GM18508 (cell line): ENCODE measurements around the gene IQGAP2.

Source experiments
- ATAC-seq: cut with Tn5 transposase; IDR thresholded peaks from one replicate; pipeline ENCODE4 v1.9.1; 2021; ENCODE audit warnings: moderate number of reproducible peaks; ENCODE audit not compliant: insufficient read depth, unreplicated experiment

The IQGAP2 gene

DNA sequence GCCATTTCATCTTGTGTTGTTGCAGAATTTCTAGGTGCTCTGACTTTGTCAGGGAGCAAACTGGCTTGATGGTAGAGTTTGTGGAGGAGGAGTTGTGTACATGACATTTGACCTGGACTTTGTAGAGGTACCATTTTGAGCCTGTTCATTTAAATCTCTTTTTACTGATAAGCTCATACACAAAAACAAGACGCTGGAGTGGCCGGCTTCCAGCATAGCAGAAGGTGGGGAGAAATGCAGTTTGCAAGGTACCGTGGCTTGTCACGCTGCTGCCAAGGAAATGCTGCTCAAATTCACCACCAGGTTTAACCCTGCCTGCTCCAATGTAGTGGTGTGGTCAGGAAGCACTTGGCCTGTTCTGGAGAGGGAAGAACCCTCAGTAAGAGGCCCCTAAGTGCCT, 18.9 kb upstream of the IQGAP2 start:
- no peak for ATAC-seq

DNA sequence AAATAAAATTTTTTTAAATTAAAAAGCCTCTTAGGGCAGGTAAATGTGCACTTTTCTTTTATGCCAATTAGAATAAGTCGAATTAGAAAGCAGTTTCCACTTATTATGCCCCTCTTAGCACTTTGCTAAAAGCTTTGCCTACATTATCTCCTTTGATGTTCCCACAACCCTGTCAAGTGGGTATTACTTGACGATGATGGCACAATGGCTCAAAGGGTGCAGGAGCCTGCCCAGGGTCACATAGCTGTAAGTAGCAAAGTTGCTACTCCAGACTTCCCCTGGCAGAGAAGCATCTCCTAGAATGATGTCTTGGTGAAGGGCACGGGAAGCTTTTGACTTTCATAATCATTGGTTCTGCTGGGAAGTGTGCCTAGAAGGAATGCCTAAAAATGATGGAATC, 18.4 kb upstream of the IQGAP2 start:
- no peak for ATAC-seq

DNA sequence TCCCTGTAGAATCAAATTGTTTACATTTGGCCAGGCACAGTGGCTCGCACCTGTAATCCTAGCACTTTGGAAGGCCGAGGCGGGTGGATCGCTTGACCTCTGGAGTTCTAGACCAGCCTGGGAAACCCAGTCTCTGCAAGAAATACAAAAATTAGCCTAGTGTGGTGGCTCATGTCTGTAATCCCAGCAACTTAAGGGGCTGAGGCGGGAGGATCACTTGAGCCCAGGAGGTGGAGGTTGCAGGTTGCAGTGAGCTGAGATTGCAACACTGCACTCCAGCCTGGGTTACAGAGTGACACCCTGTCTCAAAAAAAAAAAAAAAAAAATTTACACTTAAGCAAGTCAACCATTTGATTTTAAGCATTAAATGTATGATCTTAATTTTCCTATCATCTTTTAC, 17.5 kb upstream of the IQGAP2 start:
- ATAC-seq: no peak

DNA sequence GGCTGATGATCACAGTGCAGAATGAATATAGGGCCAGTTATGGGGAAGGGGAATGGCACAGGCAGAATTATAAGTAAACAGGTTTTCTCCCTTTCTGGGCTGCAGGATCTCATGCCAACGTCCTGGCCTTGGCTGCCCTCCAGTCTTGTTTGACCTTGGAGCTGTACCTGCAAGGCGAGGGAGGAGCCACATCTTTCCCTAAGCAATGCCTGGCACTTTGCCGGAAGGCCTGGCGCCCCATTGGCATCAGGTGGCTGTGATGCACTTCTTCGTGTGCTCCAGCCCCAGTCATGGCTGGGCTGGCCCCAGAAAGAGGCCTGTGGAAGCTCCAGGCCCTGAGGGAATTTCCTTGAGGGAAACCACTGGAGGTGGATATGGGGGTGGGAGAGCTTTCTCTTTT, 16.7 kb upstream of the IQGAP2 start:
- no peak for ATAC-seq

DNA sequence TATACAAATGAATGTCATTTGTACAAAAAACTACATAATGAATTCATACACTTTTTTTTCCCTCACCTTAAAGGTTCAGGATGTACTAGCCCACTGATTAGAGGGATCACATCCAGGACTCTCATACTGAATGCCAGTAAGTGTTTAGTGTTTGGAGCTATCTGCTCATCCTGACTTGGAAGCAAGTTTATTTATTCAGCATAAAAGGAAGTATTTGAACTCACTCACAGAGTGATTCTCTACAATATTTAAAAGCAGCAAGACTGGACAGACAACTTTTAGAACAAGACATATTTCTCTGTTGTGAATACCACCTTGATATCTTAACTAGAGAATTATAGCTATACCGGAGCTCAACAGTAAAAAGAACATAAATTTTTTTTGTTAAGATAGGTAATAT, 14.8 kb upstream of the IQGAP2 start:
- no peak for ATAC-seq

DNA sequence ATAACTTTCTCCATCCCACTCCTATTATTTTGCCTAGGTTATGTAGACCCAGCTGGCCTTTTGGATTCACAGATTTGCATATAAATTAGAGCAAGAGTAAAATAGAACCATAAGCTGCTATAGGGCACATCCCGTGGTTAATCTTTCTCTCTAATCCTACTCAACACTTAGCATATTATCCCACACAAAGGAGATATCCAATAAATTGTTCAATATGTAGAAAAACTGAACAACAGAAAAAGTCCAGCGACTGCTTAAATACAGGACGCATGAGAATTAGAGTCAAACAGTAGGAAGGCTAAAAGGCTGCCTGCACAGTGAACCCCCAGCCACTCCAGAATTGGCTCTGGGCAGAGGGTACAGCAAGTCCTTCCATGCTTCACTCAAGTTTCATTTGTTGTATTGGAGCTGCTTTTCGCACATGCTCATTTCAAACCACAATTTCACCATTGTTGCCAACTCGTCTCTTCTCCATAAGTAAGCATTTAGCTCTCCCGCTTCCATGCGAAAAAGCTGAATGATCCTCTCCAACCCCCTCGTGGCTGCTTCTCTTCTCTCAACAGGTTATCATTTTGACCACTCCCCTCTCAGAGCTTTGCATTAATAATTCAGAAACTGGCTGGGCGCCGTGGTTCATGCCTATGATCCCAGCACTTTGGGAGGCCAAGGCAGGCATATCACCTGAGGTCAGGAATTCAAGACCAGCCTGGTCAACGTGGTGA, 14.1 kb upstream of the IQGAP2 start:
- no peak for ATAC-seq

DNA sequence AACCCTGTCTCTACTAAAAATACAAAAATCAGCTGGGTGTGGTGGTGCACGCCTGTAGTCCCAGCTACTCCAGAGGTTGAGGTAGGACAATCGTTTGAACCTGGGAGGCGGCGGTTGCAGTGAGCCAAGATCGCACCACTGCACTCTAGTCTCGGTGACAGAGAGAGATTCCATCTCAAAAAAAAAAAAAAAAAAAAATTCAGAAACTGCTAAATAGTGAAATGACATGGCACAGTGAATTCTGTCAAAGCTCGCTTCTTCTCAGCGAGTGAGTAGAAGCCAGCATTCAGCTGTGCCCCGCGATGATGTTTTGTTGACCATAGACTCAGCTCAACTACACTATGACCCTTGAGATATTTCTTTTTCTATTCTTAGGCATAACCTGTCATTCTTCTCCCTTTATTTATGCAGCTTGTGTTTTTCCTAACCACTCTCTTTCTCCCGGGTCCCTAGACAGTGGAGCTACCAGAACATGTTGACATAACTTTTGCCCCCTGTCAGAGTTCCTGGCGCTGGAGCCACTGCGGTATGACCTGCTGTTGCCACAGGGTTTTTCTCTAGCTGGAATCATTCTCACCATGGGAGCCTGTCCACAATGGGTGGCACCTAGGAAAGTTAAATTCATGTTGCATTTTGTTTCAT, 13.5 kb upstream of the IQGAP2 start:
- no peak for ATAC-seq

DNA sequence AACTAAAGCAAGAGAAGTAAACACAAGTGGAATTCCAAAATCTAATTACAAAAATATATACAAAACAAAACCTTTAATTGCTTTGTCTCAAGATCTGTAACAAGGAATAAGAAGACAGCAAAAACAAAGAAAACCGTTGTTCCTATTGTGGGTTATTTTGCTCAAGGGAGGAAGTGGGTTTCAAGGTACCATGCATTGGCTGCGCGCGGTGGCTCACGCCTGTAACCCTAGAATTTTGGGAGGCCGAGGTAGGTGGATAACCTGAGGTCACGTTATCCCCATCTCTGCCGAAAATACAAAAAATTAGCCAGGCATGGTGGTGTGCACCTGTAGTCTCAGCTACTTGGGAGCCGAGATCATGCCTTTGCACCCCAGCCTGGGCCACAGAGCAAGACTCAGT, 12.1 kb upstream of the IQGAP2 start:
- ATAC-seq: no peak

DNA sequence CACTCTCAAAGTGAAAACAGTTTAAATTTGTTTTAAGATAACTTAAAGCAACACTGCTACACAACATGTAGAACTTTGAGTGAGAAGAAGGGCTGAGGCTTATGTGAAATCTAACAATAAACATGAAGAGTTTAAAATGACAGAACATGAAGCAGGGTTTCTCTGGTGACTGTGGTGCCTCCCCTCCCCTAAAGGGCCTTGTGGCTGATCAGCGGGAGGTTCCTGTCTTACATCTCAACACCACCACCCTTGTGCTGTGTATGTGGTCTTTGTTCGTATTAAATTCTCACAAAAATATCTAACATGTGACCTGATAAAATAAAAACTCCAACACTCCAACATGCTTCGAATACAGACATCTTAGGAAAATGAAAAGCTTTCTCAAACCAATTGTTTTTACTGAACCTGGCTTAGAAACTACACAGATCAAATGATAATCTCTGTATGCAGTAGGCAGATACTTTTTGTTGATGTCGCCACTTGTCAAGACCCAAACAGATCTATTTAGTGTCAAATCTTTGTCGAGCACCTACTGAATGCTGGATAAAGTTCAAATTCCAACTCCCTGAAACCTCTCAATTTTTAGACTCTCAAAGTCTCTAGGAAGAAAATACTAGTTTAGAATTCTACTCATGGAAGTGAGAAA, 9.9 kb upstream of the IQGAP2 start:
- ATAC-seq: no peak

DNA sequence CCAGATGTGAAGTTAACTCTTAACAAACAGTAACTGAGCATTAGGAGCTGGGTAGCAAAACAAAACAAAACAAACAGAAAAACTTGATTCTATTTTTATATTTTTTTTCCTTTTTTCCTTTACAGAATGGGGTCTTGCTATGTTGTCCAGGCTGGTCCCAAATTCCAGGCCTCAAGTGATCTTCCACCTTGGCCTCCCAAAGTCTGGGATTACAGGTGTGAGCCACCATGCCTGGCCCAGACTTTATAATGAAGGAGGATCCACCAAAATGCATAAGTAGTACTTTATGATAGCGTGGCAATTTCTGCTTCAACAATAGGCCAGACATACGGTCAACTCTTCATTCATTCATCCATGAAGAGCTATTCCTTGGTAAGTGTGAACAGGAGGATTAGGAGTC, 5.9 kb upstream of the IQGAP2 start:
- ATAC-seq: no peak

DNA sequence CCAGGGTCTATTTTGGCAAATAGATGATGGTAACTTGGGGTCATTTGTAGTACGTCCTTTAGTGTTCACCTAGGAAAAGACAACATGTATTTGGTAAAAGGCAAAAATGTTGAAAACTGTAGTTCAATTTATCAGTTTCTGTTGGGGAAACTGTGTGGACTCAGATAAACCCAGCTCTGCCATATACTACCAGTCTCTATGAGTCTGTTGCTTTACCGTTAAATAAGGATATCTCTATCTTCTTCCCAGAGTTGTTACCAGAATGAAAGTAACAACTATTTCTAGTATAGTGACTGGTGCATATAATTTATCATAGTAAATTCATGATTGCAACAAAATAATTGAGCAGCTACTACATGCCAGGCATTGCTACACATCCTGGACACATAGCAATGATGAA, 3.8 kb upstream of the IQGAP2 start:
- no peak for ATAC-seq

DNA sequence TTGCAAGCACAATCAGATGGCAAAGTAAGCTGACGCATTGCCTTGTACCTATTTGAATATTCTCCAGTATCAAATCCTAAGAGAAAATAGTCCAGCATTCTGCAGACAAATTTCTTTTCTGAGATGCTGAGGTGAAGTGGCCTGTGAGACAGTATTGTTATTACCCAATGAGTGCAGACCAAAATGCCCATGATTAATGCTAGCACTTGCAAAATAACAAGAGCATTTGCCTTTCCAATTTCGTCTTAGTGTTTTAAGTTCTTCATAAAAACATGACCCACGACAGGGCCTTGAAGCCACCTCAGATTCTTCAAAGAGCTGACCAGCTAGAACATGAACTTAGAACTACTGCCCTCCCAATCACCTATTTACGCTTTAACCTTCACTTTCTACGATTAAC, 2.6 kb upstream of the IQGAP2 start:
- ATAC-seq: no peak

DNA sequence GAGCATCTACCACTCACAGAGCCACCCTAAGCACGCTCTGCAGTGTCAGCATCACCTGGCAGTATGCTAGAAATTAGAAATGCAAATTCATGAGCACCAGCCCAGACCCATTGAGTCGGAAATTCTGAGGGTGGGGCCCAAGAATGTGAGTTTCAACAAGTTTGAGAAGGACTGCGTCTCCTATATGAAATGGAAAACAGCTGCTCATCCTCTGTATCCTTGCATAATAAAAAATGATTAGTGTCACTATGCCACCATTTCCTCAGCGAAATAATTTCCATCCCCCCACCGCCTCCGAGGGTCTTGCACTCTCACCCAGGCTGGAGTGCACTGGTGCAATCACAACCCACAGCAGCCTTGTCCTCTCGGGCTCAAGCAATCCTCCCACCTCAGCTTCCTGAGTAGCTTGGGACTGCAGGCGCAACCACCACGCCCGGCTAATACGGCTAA, 1.3 kb upstream of the IQGAP2 start:
- no peak for ATAC-seq

DNA sequence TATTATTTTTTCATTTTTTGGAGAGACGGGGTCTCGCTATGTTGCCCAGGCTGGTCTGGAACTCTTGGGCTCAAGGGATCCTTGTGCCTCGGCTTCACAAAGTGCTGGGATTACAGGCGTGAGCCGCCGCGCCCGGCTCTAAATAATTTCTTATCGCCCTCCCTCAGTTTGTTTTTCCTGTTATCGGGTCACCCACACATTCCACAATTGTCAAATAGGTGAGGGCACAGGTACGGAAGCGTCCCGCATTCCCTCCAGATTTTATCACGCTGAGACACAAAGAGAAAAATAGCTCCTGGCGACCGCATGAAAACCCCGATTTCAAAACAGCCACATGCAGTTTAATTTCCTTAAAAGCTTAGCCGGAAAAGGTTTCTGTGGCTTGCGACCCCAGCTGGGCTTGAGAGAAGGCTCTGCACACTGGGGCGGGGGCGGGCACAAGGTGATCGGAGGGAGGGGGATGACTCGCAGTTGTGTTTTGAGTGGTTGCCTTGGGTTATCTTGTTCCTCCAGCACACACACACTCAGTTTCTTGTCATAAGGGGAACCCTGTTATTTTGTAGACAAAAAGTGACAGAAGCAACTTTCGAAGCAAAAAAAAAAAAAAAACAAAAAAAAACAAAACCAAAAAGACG, 717 bp upstream of the IQGAP2 start:
- peak; percentile 22 for ATAC-seq

DNA sequence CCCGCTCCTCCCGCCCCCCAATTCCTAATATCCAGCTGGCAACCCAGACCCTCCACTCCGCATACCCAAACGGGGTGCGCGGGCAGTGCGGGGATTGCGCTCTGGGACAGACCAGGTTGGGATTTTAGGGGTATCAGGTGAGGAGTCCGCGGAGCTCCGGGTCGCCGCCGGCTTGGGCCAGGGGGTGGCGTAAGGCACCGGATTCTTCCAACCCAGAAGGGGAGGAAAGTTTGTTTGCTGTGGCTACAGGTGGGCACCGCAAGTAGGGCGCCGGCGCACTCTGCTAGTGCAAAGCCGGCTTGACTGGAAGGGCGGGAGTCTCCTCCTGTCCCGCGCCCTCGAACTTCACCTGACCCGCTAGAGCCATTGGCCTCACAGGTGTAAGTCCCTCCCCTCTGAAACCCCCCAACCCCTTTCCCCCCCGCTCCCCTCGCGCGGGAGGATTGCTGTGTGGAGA, 709 bp downstream of the IQGAP2 start:
- ATAC-seq: peak; percentile 21

DNA sequence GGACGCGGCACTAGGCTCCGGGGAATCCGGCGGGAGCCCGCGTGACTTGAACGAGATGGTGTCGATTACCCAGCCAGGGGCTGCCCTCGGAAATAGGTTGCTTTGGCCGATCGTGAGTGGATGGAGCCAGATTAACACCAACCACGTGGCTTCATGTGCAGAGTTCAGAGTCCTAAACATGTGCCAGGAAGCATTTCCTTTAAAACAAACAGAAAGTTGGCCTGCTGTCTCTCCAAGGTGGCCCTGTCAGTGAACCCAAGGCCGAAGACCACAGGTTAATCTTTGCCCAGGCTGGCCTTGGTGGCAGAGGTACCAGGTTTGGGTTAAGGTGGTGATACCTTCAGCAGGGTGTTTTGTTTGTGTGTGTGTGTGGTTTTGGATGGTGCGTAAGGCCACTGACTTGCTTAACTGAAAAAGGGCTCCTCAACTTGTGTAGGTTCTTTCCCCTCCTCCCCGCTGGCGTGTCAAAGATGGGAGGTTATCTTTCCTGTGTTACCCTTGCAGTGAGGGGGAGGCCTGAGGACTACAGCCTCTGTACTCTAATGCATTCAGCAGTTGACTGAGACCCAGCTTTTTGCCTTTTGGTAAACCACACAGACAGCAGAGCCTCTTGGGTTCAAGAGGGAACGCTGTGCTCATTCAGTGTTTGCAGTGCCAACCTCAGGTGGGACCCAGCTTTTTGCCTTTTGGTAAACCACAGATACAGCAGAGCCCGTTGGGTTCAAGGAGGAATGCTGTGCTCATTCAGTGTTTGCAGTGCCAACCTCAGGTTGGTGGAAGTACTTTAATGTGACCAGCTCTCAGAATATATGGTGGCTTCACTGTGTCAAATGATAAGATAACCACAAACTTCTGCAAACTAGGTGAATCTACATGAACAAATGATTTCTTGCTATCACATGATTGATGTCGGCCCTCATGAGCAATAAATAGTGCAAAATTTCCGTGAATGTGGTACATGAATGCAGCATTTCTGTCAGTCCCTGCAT, 1.4 kb downstream of the IQGAP2 start:
- peak; percentile 25 for ATAC-seq

DNA sequence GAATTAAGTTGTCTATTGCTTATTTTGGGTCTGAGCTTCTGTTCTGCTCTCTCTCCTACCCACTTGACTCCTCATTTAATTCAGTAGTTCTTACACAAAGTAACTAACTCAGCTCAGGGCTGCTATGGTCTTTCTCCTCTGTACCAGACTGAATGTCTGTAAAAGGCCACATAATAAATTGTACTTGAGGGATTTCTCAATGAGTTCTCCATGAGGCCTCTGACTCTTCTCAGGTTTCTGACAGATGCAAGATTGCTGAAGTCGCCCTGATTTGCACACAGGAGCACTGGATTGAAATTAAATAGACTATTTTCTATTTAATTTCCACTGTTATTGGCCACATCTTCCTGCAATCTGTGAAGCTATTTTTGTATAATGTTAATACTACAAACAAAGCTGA, 2.9 kb downstream of the IQGAP2 start:
- no peak for ATAC-seq

DNA sequence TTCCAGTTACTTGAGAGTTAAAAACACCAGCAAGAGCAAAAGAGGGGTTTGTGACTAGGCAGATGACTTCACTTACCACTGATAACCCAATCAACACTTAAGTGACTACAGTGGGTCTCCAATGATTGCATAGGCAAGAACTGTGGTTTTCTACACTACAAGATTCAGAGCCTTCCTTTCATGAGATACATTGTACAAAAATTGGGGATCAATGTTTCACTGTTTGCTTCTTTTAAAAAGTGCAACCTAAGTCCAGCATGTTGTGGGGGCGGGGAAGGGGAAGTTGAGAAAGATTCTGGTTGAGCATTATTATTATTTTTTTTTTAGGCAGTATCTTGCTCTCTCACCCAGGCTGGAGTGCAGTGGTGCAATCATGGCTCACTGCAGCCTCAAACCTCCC, 3.6 kb downstream of the IQGAP2 start:
- no peak for ATAC-seq

DNA sequence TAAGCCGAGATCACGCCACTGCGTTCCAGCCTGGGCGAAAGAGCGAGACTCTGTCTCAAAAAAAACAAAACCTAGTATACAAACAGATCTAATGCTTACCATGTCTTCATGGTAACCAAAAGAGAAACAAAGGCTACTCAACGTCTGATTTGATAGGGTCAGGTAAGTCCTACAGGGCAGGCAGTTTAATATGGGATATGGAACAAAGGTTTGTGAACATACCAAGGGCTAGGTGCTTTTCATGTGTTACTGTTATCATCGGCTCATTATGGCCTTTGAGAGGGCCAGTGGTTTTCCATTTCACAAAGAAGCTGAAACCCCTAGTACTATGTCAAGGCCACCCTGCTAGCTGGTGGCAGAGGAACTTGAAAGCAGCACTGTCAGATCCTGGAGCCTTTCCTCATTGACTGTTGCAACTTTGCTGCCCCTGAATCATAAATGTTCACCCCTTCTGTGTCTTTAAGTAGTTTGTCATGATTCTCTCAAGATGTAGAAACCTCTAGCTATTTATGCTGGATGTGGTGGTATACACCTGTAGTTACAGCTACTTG, 5.1 kb downstream of the IQGAP2 start:
- no peak for ATAC-seq

DNA sequence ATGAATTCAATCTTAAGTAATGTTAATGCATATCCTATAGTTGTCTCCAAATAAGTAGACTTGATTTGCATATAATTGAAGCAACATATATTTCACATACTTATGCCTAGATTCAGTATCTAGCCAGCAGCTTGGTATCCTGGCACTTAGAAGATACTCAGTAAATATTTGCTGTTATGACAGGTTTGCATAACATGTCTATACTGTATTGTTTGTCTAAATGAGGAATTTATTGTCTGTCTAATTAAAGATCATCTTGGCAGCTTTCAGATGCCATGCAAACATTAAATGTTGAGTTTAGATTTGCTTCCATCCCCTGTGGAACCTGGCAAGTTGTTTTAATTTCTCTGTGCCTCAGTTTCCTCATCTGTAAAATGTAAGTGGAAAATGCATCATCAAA, 9.4 kb downstream of the IQGAP2 start:
- ATAC-seq: no peak
